ENCODE data around the gene ERN2. TPM values are rescaled to one million over a fixed set of nuclear protein-coding genes. Genes with fewer than 3 reads are reported as not detected.

Gene ERN2
- polyA plus RNA-seq, 12 donors: 0.08 to 0.43 (median 0.17) TPM; not detected in 7

GRCh38 chr16:23687034-23687808 lies 25.8 kb downstream of the ERN2 start:
- no peak for DNase-seq

- DNase-seq: no peak
Measured at GRCh38 chr16:23683487-23683886, 29.5 kb downstream of the ERN2 start.

- no peak for DNase-seq
Measured at GRCh38 chr16:23682181-23682580, 30.8 kb downstream of the ERN2 start.

- no peak for DNase-seq
Measured at GRCh38 chr16:23679986-23680336, 33.1 kb downstream of the ERN2 start.

GRCh38 chr16:23679274-23679985 lies 33.6 kb downstream of the ERN2 start:
- no peak for DNase-seq

GRCh38 chr16:23678430-23679273 lies 34.4 kb downstream of the ERN2 start, which contains the start of gene PLK1:
Gene PLK1 (plus strand): TSS chr16:23678889. CDS start chr16:23678933, 44 bp downstream.
- peak; percentile 82 for DNase-seq

- DNase-seq: no peak
Measured at GRCh38 chr16:23676924-23677480, 36.0 kb downstream of the ERN2 start.

GRCh38 chr16:23673971-23674614 lies 38.9 kb downstream of the ERN2 start:
- no peak for DNase-seq

- no peak for DNase-seq
Measured at GRCh38 chr16:23670137-23670776, 42.8 kb downstream of the ERN2 start.

GRCh38 chr16:23668873-23669272 lies 44.1 kb downstream of the ERN2 start:
- no peak for DNase-seq

- DNase-seq: no peak
Measured at GRCh38 chr16:23668225-23668624, 44.8 kb downstream of the ERN2 start.

GRCh38 chr16:23667355-23667659 lies 45.7 kb downstream of the ERN2 start:
- no peak for DNase-seq

GRCh38 chr16:23666571-23667354 lies 46.3 kb downstream of the ERN2 start:
- no peak for DNase-seq

GRCh38 chr16:23663918-23664317 lies 49.1 kb downstream of the ERN2 start:
- no peak for DNase-seq

- no peak for DNase-seq
Measured at GRCh38 chr16:23651943-23652468, 61.0 kb downstream of the ERN2 start.

- no peak for DNase-seq
Measured at GRCh38 chr16:23650674-23651416, 62.2 kb downstream of the ERN2 start.

- no peak for DNase-seq
Measured at GRCh38 chr16:23642246-23642774, 70.7 kb downstream of the ERN2 start.

GRCh38 chr16:23640931-23641765 lies 71.9 kb downstream of the ERN2 start, which contains the start of the genes DCTN5 and PALB2:
Gene DCTN5 (plus strand): TSS chr16:23641466. CDS start chr16:23641543, 77 bp downstream.
Gene PALB2 (minus strand): TSS chr16:23641310. CDS start chr16:23641157, 153 bp downstream.
- DNase-seq: peak; percentile 96
